ENCODE results near the gene CAMK2D. TPM values are rescaled to one million over a fixed set of nuclear protein-coding genes. Genes with fewer than 3 reads are reported as not detected.

The CAMK2D gene
- total RNA-seq, 2 experiments from 2014 or later: 104 to 120 TPM

- TF ChIP-seq EZH2phosphoT487 (IDR thresholded peaks at IDR 0.05; ENCODE audit: borderline replicate concordance, low read depth, low read length): no peak
- no peak for TF ChIP-seq CTCF (conservative IDR thresholded peaks at IDR 0.05; ENCODE audit: low read length)
- no peak overlapping the region for H3K4me2 ChIP-seq (ENCODE audit: low read length)
- no peaks in the 10 kb centered on the region for H3K9me2 ChIP-seq (ENCODE audit: insufficient read depth, low read length)
- H3K79me2 ChIP-seq (ENCODE audit: insufficient read depth, low read depth, low read length): peaks cover 94% of the 10 kb centered on the region
- H3K27ac ChIP-seq (ENCODE audit: low read depth, low read length, poor library complexity, severe bottlenecking): no peak overlapping the region
- no peak for DNase-seq (ENCODE audit: low spot score)
- ChIA-PET POLR2A (interaction anchor here (0.6 to 4.3 kb wide), 10 partner anchors 8 to 161 kb away, joined by 3 to 21 read pairs (median 3); no protein-coding TSS in a partner anchor), CTCF (ENCODE audit: unreplicated experiment) (no interaction called here)
- no peaks in the 10 kb centered on the region for H3K9me3 ChIP-seq (ENCODE audit: low read length)
- H3K4me1 ChIP-seq (ENCODE audit: insufficient read depth, low read length, poor library complexity, severe bottlenecking): no peaks in the 10 kb centered on the region
- no peak overlapping the region for H3K4me3 ChIP-seq (ENCODE audit: low read depth, low read length, poor library complexity, severe bottlenecking)
- H3K36me3 ChIP-seq (ENCODE audit: insufficient read depth, low read length): peaks cover 67% of the 10 kb centered on the region
- peaks cover 14% of the 10 kb centered on the region; the same call in 1 of the 2 replicates for H4K20me1 ChIP-seq (ENCODE audit: insufficient read depth, low read length)
- BruUV-seq (replicated peaks): no TSS peak
- no peak overlapping the region for H2AFZ ChIP-seq (ENCODE audit: low read length)
- intact Hi-C loops (cut with micrococcal nuclease; ENCODE audit: unreplicated experiment): no loop called here
Measured at GRCh38 chr4:113718252-113718651, 43.3 kb downstream of the CAMK2D start.

- Histone ChIP-seq H3K36me3 (ENCODE audit: insufficient read depth, low read length) (peaks cover 58% of the 10 kb centered on the region), H3K79me2 (ENCODE audit: insufficient read depth, low read depth, low read length) (peaks cover 86% of the 10 kb centered on the region; the same call in 1 of the 2 replicates), H3K9me2 (ENCODE audit: insufficient read depth, low read length) (no peaks in the 10 kb centered on the region), H4K20me1 (ENCODE audit: insufficient read depth, low read length) (peaks cover 8% of the 10 kb centered on the region; the same call in 1 of the 2 replicates), H3K4me3 (ENCODE audit: low read depth, low read length, poor library complexity, severe bottlenecking) (no peak overlapping the region), H3K4me2 (ENCODE audit: low read length) (no peak overlapping the region), H2AFZ (ENCODE audit: low read length) (no peak overlapping the region), H3K4me1 (ENCODE audit: insufficient read depth, low read length, poor library complexity, severe bottlenecking) (no peaks in the 10 kb centered on the region), H3K9me3 (ENCODE audit: low read length) (no peaks in the 10 kb centered on the region), H3K27ac (ENCODE audit: low read depth, low read length, poor library complexity, severe bottlenecking) (no peak overlapping the region)
- intact Hi-C loops (cut with micrococcal nuclease; ENCODE audit: unreplicated experiment): no loop called here
- DNase-seq (ENCODE audit: low spot score): no peak
- BruUV-seq (replicated peaks): no TSS peak
- CTCF ChIA-PET (ENCODE audit: unreplicated experiment): no interaction called here
- POLR2A ChIA-PET: interaction anchor here (0.6 to 3.2 kb wide), 6 partner anchors 8 to 108 kb away, joined by 3 to 21 read pairs (median 5); no protein-coding TSS in a partner anchor
- TF ChIP-seq EZH2phosphoT487 (IDR thresholded peaks at IDR 0.05; ENCODE audit: borderline replicate concordance, low read depth, low read length) (no peak), CTCF (conservative IDR thresholded peaks at IDR 0.05; ENCODE audit: low read length) (no peak)
Measured at GRCh38 chr4:113711883-113712662, 49.5 kb downstream of the CAMK2D start.

GRCh38 chr4:113708250-113708649, 53.3 kb downstream of the CAMK2D start:
- H3K9me2 ChIP-seq (ENCODE audit: insufficient read depth, low read length): no peaks in the 10 kb centered on the region
- BruUV-seq (replicated peaks): no TSS peak
- peaks cover 89% of the 10 kb centered on the region for H3K79me2 ChIP-seq (ENCODE audit: insufficient read depth, low read depth, low read length)
- H3K4me2 ChIP-seq (ENCODE audit: low read length): no peak overlapping the region
- ChIA-PET POLR2A (interaction anchor here (1.0 kb wide), 2 partner anchors 10 kb away, joined by 3 read pairs; no protein-coding TSS in a partner anchor), CTCF (ENCODE audit: unreplicated experiment) (no interaction called here)
- no peaks in the 10 kb centered on the region for H3K9me3 ChIP-seq (ENCODE audit: low read length)
- DNase-seq (ENCODE audit: low spot score): no peak
- H3K4me1 ChIP-seq (ENCODE audit: insufficient read depth, low read length, poor library complexity, severe bottlenecking): no peaks in the 10 kb centered on the region
- intact Hi-C loops (cut with micrococcal nuclease; ENCODE audit: unreplicated experiment): no loop called here
- peaks cover 51% of the 10 kb centered on the region for H3K36me3 ChIP-seq (ENCODE audit: insufficient read depth, low read length)
- peaks cover 17% of the 10 kb centered on the region; the same call in 1 of the 2 replicates for H4K20me1 ChIP-seq (ENCODE audit: insufficient read depth, low read length)
- TF ChIP-seq EZH2phosphoT487 (IDR thresholded peaks at IDR 0.05; ENCODE audit: borderline replicate concordance, low read depth, low read length) (no peak), CTCF (conservative IDR thresholded peaks at IDR 0.05; ENCODE audit: low read length) (no peak)
- H3K4me3 ChIP-seq (ENCODE audit: low read depth, low read length, poor library complexity, severe bottlenecking): no peak overlapping the region
- H2AFZ ChIP-seq (ENCODE audit: low read length): no peak overlapping the region
- H3K27ac ChIP-seq (ENCODE audit: low read depth, low read length, poor library complexity, severe bottlenecking): no peak overlapping the region

Measured in OCI-LY7 (cell line).